Endodermal cell (in vitro differentiated cells): ENCODE results near the gene LIX1L. TPM values are rescaled to one million over a fixed set of nuclear protein-coding genes. Genes with fewer than 3 reads are reported as not detected.

ENCODE experiments used
- DNase-seq: peaks from one replicate; pipeline ENCODE4 v3.0.0-alpha.2; 2017
- H3K27ac ChIP-seq: 2 replicates; pipeline ENCODE4 v1.5.1; 2013; ENCODE audit warnings: mild to moderate bottlenecking, low read depth, low read length, moderate library complexity
- H3K27me3 ChIP-seq: 2 replicates; pipeline ENCODE4 v1.6.1; 2013; ENCODE audit warnings: mild to moderate bottlenecking, low read length, moderate library complexity; ENCODE audit not compliant: insufficient read depth, control insufficient read depth, poor library complexity, severe bottlenecking
- H3K36me3 ChIP-seq: 2 replicates; pipeline ENCODE4 v1.7.0; 2013; ENCODE audit warnings: mild to moderate bottlenecking, low read length, moderate library complexity; ENCODE audit not compliant: control insufficient read depth, insufficient read depth
- H3K4me1 ChIP-seq: one replicate; pipeline ENCODE4 v1.7.0; 2013; ENCODE audit warnings: low read length; ENCODE audit not compliant: control insufficient read depth, insufficient read depth
- H3K4me3 ChIP-seq: 2 replicates; pipeline ENCODE4 v1.5.1; 2013; ENCODE audit warnings: mild to moderate bottlenecking, low read length, moderate library complexity
- H3K9ac ChIP-seq: 2 replicates; pipeline ENCODE4 v1.6.1; 2013; ENCODE audit warnings: mild to moderate bottlenecking, low read length, moderate library complexity; ENCODE audit not compliant: poor library complexity, severe bottlenecking; ENCODE audit errors: extremely low read depth
- H3K9me3 ChIP-seq: 2 replicates; pipeline ENCODE4 v1.6.1; 2013; ENCODE audit warnings: mild to moderate bottlenecking, low read length, moderate library complexity; ENCODE audit not compliant: control insufficient read depth
- H3K27ac Mint-ChIP-seq: 2 replicates; pipeline ENCODE4 v1.8.0; 2020; ENCODE audit warnings: mixed read lengths
- H3K27me3 Mint-ChIP-seq: 2 replicates; pipeline ENCODE4 v1.8.0; 2021; ENCODE audit warnings: mild to moderate bottlenecking, mixed read lengths; ENCODE audit not compliant: insufficient read depth
- H3K36me3 Mint-ChIP-seq: 2 replicates; pipeline ENCODE4 v1.8.0; 2020; ENCODE audit warnings: low read depth, mixed read lengths
- H3K4me1 Mint-ChIP-seq: 2 replicates; pipeline ENCODE4 v1.8.0; 2020; ENCODE audit warnings: mixed read lengths
- H3K4me3 Mint-ChIP-seq: 2 replicates; pipeline ENCODE4 v1.8.0; 2020; ENCODE audit warnings: mild to moderate bottlenecking, moderate library complexity, mixed read lengths
- H3K9me3 Mint-ChIP-seq: 2 replicates; pipeline ENCODE4 v1.8.0; 2020; ENCODE audit warnings: mild to moderate bottlenecking, mixed read lengths
- WGBS, 2 experiments: methylation state at CpG; one replicate each; pipeline versions ENCODE4 v1.1.5 to v1.1.7; 2013; ENCODE audit warnings: missing lambda C conversion rate in 2 of 2, mixed read lengths in 1 of 2; ENCODE audit not compliant: insufficient coverage in 1 of 2, insufficient read length in 1 of 2; 5-methylcytosine and 5-hydroxymethylcytosine counted together
- total RNA-seq, 2 donors: library from RNA; stranded (reverse); fragmentation: NEBNext Ultra II Directional in 1 of 2; extraction: Animal tissue kit (Norgen Biotek cat#: 25700) in 1 of 2; gene quantifications; 2 replicates in 1 of 2; 3 replicates in 1 of 2; pipeline ENCODE4 v1.2.1, GENCODE V29; 2021
- TF ChIP-seq, protein P1 (sequence below): fragments of 200-600 bp; sonication (generic); conservative IDR thresholded peaks from 2 replicates; pipeline ENCODE4 v1.5.0; 2021; ENCODE audit warnings: antibody characterized with exemption, mild to moderate bottlenecking

Gene LIX1L
- total RNA-seq, 2 donors from 2014 or later: 16.6 to 21.3 TPM

DNA sequence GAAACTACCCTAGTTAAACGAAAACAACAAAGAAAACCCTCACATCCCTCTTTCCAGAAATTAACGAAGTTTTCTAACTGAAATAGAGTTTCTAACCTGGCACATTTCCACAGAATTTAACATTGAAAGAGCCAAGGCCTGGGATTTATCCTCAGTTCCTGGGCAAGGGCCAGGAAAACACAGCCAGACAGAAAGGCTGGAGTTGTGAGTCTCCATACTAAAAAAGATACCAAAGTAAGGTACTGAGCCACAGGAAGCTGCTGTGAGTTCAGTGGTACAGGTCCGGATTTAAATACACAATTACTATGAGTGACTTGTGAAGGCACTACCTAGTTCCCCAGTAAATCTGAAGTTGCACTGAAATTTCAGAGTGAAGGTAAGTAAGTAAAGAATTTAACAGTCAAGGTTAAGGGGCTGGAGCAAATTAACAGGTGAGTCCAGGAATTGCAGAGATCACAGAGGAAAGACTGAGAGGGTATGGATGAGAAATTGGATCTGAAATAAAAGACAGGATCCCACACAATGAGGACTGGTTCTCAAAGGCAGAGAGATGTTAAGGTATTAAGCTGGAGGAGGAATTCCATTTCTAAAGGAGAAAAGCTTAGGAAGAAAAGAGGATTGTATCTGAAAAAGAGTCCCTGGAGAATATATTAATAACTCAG lies 905 bp downstream of the LIX1L start:
- peaks cover 34% of the 10 kb centered on the region for H3K4me1 Mint-ChIP-seq
- H3K27ac Mint-ChIP-seq: no peak overlapping the region
- peak overlapping the region; percentile 62 for H3K4me3 Mint-ChIP-seq
- no peak overlapping the region for H3K27ac ChIP-seq
- TF ChIP-seq, protein P1, sequence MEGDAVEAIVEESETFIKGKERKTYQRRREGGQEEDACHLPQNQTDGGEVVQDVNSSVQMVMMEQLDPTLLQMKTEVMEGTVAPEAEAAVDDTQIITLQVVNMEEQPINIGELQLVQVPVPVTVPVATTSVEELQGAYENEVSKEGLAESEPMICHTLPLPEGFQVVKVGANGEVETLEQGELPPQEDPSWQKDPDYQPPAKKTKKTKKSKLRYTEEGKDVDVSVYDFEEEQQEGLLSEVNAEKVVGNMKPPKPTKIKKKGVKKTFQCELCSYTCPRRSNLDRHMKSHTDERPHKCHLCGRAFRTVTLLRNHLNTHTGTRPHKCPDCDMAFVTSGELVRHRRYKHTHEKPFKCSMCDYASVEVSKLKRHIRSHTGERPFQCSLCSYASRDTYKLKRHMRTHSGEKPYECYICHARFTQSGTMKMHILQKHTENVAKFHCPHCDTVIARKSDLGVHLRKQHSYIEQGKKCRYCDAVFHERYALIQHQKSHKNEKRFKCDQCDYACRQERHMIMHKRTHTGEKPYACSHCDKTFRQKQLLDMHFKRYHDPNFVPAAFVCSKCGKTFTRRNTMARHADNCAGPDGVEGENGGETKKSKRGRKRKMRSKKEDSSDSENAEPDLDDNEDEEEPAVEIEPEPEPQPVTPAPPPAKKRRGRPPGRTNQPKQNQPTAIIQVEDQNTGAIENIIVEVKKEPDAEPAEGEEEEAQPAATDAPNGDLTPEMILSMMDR: peak; percentile 6
- 51 to 62% methylated on average over 2 to 3 of the region's 3 CpGs for WGBS, 2 experiments
- H3K27me3 Mint-ChIP-seq: peaks cover 56% of the 10 kb centered on the region
- peaks cover 26% of the 10 kb centered on the region for H3K27me3 ChIP-seq
- H3K9ac ChIP-seq: peak overlapping the region; percentile 56
- no peak for DNase-seq
- no peaks in the 10 kb centered on the region for H3K36me3 Mint-ChIP-seq
- peaks cover 11% of the 10 kb centered on the region for H3K36me3 ChIP-seq
- no peaks in the 10 kb centered on the region for H3K9me3 Mint-ChIP-seq
- peaks cover 12% of the 10 kb centered on the region for H3K4me1 ChIP-seq
- no peaks in the 10 kb centered on the region for H3K9me3 ChIP-seq
- peak overlapping the region; percentile 98 for H3K4me3 ChIP-seq

DNA sequence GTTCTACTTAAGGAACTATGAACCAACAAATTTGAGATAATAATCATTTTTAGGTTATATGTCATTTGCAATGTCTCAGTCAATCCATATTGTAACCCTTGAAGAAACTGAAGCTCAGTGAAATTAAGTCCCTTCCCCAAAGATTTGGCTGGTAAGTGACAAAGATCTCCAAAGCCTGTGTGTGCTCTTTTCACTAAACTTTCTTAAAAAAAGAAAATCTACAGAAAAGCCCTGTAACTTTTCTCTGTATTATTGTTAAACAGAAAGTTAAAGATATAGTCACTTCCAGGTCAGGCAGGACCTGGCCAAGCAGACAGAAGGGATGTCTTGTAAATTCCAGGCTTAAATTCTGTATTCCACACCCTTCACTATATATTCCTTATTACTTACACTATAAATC lies 1.5 kb downstream of the LIX1L start:
- peaks cover 30% of the 10 kb centered on the region for H3K4me1 Mint-ChIP-seq
- TF ChIP-seq, protein P1: no peak
- peak overlapping the region; percentile 98 for H3K4me3 ChIP-seq
- no peak overlapping the region for H3K27ac ChIP-seq
- H3K27me3 ChIP-seq: peaks cover 20% of the 10 kb centered on the region
- no peaks in the 10 kb centered on the region for H3K36me3 Mint-ChIP-seq
- H3K4me3 Mint-ChIP-seq: peak overlapping the region; percentile 62
- peaks cover 12% of the 10 kb centered on the region for H3K4me1 ChIP-seq
- H3K27me3 Mint-ChIP-seq: peaks cover 51% of the 10 kb centered on the region
- no peak for DNase-seq
- H3K27ac Mint-ChIP-seq: no peak overlapping the region
- H3K9ac ChIP-seq: peak overlapping the region; percentile 56
- peaks cover 16% of the 10 kb centered on the region for H3K36me3 ChIP-seq
- no peaks in the 10 kb centered on the region for H3K9me3 ChIP-seq
- H3K9me3 Mint-ChIP-seq: no peaks in the 10 kb centered on the region

DNA sequence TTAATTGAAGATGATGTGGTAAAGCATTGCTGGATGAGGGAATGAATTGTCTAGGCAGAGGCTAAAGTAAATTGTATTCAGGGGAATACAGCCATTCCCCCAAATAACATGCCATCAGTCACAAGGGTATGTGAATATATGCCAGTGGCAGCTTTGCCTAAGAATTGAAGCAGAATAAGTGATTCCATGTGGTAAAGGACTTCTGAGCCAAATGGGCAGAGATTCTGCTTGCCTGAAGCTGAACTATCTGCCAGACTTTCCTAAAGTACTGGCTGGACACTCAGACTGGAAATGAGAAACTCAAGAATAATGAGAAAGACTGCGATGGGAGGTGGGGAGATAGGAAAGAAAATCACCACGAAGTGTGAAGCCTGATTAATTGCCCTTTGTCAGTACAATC lies 2.4 kb downstream of the LIX1L start:
- no peaks in the 10 kb centered on the region for H3K9me3 ChIP-seq
- Mint-ChIP-seq H3K4me3 (peak overlapping the region; percentile 62), H3K27ac (no peak overlapping the region), H3K9me3 (no peaks in the 10 kb centered on the region), H3K36me3 (no peaks in the 10 kb centered on the region), H3K4me1 (peaks cover 28% of the 10 kb centered on the region), H3K27me3 (peaks cover 44% of the 10 kb centered on the region)
- H3K36me3 ChIP-seq: peaks cover 24% of the 10 kb centered on the region
- H3K27ac ChIP-seq: no peak overlapping the region
- WGBS, 2 experiments: 60 to 100% methylated on average over 1 to 2 of the region's 2 CpGs
- no peak for DNase-seq
- H3K4me3 ChIP-seq: peak overlapping the region; percentile 98
- H3K27me3 ChIP-seq: peaks cover 16% of the 10 kb centered on the region
- H3K9ac ChIP-seq: peak overlapping the region; percentile 56
- TF ChIP-seq, protein P1: no peak
- H3K4me1 ChIP-seq: peaks cover 12% of the 10 kb centered on the region
